ENCODE measurements around the gene PROP1. TPM values are rescaled to one million over a fixed set of nuclear protein-coding genes. Genes with fewer than 3 reads are reported as not detected.

PROP1 gene
- total RNA-seq, 6 donors from 2014 or later = not detected

DNA sequence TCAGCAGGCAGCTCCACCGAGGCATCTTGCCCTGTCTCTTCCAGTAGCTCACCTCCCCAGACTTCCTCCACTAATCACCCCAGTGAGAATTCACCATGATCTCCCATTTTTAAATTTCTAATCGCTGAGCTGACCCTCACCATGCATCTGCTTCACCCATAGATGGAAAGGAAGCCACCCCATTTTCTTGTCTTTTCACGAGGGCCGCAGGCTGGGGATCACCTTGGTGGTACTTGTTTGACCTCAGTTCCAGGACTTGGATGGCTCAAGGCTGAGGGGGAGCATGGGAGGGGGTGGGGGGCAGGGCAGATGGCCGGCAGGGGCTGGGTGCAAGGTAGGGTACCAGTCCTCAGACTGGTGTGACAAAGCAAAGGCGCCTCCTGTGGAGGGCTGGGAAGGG, 3.6 kb downstream of the PROP1 start:
- WGBS, 2 donors = 77 to 89% methylated on average over 6 of the region's 6 CpGs
- no peaks in the 10 kb centered on the region for H3K9me3 ChIP-seq
- DNase-seq = no peak
- H3K27ac ChIP-seq = no peak overlapping the region
- H3K4me1 ChIP-seq = no peaks in the 10 kb centered on the region
- no peaks in the 10 kb centered on the region for H3K36me3 ChIP-seq
- no peaks in the 10 kb centered on the region for H3K27me3 ChIP-seq
- no peak for ATAC-seq (ENCODE audit: low FRiP score in 2 of 2)
- H3K4me3 ChIP-seq = no peak overlapping the region
- TF ChIP-seq POLR2AphosphoS5 (IDR thresholded peaks at IDR 0.05) = no peak
- TF ChIP-seq, protein P1, sequence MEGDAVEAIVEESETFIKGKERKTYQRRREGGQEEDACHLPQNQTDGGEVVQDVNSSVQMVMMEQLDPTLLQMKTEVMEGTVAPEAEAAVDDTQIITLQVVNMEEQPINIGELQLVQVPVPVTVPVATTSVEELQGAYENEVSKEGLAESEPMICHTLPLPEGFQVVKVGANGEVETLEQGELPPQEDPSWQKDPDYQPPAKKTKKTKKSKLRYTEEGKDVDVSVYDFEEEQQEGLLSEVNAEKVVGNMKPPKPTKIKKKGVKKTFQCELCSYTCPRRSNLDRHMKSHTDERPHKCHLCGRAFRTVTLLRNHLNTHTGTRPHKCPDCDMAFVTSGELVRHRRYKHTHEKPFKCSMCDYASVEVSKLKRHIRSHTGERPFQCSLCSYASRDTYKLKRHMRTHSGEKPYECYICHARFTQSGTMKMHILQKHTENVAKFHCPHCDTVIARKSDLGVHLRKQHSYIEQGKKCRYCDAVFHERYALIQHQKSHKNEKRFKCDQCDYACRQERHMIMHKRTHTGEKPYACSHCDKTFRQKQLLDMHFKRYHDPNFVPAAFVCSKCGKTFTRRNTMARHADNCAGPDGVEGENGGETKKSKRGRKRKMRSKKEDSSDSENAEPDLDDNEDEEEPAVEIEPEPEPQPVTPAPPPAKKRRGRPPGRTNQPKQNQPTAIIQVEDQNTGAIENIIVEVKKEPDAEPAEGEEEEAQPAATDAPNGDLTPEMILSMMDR (IDR thresholded peaks at IDR 0.05) = no peak
- TF ChIP-seq POLR2A (IDR thresholded peaks at IDR 0.05) = no peak
- no peak for TF ChIP-seq EP300 (IDR thresholded peaks at IDR 0.05)

DNA sequence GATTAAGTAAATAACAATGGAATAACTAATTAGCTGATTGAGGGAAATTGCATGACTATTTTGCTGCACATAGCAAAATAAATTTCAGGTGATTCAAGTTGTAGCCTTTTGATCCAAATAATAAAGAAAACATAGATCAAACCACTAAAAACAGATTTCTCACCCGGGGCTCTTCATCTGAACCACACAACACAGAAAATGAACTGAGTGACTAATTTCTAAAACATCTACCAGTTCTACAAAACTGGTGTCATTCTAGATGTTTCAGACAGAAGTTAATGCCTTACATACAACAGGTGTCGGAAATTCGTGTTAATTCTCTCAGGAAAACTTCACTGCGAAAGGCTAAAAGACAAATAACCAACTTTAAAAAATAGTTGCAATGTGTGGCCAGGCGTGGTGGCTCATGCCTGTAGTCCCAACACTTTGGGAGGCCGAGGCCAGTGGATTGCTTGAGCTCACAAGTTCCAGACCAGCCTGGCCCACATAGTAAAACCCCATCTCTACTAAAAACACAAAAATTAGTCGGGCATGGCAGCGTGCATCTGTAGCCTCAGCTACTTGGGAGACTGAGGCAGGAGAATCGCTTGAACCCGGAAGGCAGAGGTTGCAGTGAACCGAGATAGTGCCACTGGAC, 6.9 kb downstream of the PROP1 start:
- 89 to 90% methylated on average over 11 of the region's 11 CpGs for WGBS, 2 donors
- no peak for TF ChIP-seq POLR2AphosphoS5 (IDR thresholded peaks at IDR 0.05)
- no peak for TF ChIP-seq EP300 (IDR thresholded peaks at IDR 0.05)
- TF ChIP-seq, protein P1 (IDR thresholded peaks at IDR 0.05) = no peak
- TF ChIP-seq POLR2A (IDR thresholded peaks at IDR 0.05) = no peak

DNA sequence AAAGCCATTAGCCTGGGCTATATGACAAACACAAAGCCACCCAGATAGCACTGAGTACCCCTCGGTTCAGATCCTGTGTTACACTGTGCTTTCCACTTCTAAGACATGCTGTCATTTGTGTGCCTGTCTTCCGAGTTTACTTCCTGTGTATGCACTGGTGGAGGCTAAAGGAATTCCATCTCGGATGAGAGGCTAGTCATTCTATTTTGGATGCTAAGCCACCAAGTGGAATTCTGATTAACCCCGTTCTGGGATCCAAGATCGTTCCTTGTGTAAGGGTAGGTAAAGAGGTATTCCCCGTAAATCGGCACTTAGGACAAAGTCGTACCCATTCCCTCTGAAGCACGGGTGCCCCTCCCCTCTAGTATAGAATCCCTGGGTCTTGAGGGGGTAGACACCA, 8.7 kb downstream of the PROP1 start:
- H3K36me3 ChIP-seq = no peaks in the 10 kb centered on the region
- H3K27ac ChIP-seq = no peak overlapping the region
- no peak overlapping the region for H3K4me3 ChIP-seq
- TF ChIP-seq EP300 (IDR thresholded peaks at IDR 0.05) (no peak), POLR2AphosphoS5 (IDR thresholded peaks at IDR 0.05) (no peak), POLR2A (IDR thresholded peaks at IDR 0.05) (no peak)
- TF ChIP-seq, protein P1 (IDR thresholded peaks at IDR 0.05) = no peak
- peaks cover 0 to 9% (median 2%) of the 10 kb centered on the region in 4 donors for H3K4me1 ChIP-seq
- peaks cover 0 to 25% (median 10%) of the 10 kb centered on the region in 4 donors for H3K27me3 ChIP-seq
- 67 to 69% methylated on average over 9 of the region's 9 CpGs for WGBS, 2 donors
- no peaks in the 10 kb centered on the region for H3K9me3 ChIP-seq
- ATAC-seq (ENCODE audit: low FRiP score in 2 of 2) = no peak
- DNase-seq = no peak

More for the DNA sequence above, 6.9 kb downstream of the PROP1 start:
- no peak for DNase-seq
- H3K4me1 ChIP-seq = peaks cover 0 to 9% (median 2%) of the 10 kb centered on the region in 4 donors
- no peaks in the 10 kb centered on the region for H3K9me3 ChIP-seq
- no peak overlapping the region for H3K27ac ChIP-seq
- H3K27me3 ChIP-seq = peaks cover 0 to 13% (median 6%) of the 10 kb centered on the region in 4 donors
- no peaks in the 10 kb centered on the region for H3K36me3 ChIP-seq
- no peak for ATAC-seq (ENCODE audit: low FRiP score in 2 of 2)
- H3K4me3 ChIP-seq = no peak overlapping the region

DNA sequence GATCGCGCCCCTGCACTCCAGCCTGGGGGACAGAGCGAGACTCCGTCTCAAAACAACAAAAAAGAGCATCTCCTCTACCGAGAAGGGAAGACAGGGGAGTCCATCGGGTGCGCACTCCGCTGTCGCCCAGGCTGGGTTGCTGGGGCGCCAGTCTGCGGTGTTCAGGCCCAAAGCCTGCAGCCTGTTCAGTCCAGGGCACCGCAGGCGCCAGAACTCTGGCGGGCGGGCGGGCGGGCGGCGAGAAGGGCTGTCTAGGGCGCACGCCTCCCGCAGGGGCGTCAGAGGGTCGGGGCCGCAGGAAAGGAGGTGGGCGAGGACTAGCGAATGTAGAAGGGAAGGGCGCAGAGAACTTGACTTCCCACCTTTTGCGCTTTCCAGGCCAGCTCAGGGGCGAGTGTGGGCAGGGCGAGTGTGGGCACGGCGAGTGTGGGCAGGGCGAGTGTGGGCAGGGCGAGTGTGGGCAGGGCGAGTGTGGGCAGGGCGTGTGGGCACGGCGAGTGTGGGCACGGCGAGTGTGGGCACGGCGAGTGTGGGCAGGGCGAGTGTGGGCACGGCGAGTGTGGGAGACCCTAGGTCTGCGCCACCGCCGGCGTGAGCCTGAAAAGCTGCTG, 10.5 kb downstream of the PROP1 start:
- H3K27me3 ChIP-seq = peaks cover 0 to 31% (median 12%) of the 10 kb centered on the region in 4 donors
- 27 to 44% methylated on average over 24 to 42 of the region's 50 CpGs for WGBS, 2 donors
- peaks cover 0 to 13% (median 2%) of the 10 kb centered on the region in 4 donors for H3K4me1 ChIP-seq
- H3K27ac ChIP-seq = no peak overlapping the region
- H3K4me3 ChIP-seq = peak overlapping the region in 1 of 4 donors; percentile 3
- DNase-seq (no peak), ATAC-seq (ENCODE audit: low FRiP score in 2 of 2) (no peak)
- no peaks in the 10 kb centered on the region for H3K9me3 ChIP-seq
- TF ChIP-seq, protein P1 (IDR thresholded peaks at IDR 0.05) = no peak
- TF ChIP-seq EP300 (IDR thresholded peaks at IDR 0.05) (no peak), POLR2AphosphoS5 (IDR thresholded peaks at IDR 0.05) (no peak), POLR2A (IDR thresholded peaks at IDR 0.05) (no peak)
- H3K36me3 ChIP-seq = no peaks in the 10 kb centered on the region

All from upper lobe of left lung (tissue), 6 donors.